ENCODE measurements around the gene CFAP77.

CFAP77 gene

GRCh38 chr9:132520612-132521011, 110.6 kb downstream of the CFAP77 start:
- DNase-seq, result no peak

- no peak for DNase-seq
Measured at GRCh38 chr9:132525308-132526023, 115.5 kb downstream of the CFAP77 start.

- no peak for DNase-seq
Measured at GRCh38 chr9:132531195-132531594, 121.2 kb downstream of the CFAP77 start.

DNA sequence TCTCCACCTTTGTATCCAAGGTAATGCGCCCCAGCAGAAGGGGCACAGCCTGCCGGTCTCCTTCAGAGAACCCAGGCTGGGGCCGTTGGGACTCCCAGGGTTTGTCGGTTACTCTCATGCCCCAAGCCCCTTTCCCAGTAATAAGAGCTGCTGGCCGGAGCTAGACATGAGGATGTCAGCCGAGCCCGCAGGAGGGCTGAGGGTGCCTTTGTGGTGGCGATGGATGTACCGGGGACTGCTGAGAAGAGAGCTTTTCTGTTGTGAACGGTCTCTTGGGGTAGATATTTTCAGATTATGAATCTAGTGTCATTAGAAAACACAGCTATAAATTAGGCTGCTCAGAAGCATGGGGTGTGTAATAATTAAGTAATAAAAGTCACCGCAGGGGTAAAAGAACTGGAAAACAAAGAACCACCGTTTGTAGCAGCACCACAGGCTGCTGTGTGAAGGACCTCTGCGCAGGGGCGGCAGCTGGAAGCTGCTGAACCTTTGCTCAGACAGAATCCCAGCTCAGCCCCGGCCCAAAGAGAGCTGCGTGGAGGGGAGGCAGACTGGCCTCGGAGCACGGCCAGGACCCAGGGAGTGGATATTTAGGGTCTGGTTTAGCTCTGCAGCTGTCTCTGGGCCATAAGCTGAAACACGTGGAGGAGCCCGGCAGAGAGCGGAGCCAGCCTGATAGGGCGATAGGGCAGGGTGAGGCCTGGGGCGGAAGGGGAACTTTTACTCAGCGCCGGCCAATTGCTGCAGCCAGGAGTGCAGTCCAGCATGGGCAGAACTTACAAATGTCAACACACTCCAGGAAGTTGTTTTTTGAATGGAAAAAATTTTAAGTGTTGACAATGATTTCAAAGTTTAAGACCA, 121.9 kb downstream of the CFAP77 start:
- no peak for DNase-seq

DNA sequence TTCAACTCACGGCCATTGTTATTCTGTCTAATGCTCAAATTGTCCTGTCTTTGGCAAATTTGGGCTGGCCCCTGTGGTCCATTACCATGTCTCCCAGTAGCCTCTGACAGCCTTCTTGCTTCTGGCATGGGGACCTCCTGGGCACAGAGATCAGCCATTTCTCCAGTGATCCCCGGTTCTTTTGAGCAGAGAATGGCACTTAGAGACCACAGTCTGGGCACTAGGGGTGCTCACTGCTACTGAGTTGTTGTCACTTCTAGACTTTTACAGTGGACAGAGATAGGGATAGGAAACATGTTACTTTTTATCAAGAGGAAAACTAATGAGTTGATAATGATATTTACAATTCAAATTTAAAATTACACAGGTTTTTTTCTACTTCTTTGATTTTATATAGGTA, 124.8 kb downstream of the CFAP77 start:
- no peak for DNase-seq

DNA sequence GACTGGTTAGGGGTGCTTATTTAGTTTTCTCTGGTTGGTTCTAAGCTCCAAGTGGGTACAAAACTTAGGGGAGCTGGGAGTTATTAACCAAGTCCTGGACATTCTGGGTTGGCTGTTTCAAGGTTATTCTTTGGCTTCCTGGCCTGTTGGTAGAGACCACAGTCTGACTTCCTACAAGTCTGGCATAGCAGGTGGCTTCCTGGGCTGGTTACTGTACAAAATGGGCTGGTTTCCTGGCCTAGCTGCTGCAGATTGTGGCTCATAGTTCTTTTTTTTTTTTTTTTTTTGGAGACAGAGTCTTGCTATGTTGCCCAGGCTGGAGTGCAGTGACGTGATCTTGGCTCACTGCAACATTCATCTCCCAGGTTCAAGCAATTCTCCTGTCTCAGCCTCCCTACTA, 126.1 kb downstream of the CFAP77 start:
- no peak for DNase-seq

- no peak for DNase-seq
Measured at GRCh38 chr9:132537352-132537751, 127.3 kb downstream of the CFAP77 start.

- DNase-seq, result no peak
Measured at GRCh38 chr9:132538071-132538470, 128.1 kb downstream of the CFAP77 start.

DNA sequence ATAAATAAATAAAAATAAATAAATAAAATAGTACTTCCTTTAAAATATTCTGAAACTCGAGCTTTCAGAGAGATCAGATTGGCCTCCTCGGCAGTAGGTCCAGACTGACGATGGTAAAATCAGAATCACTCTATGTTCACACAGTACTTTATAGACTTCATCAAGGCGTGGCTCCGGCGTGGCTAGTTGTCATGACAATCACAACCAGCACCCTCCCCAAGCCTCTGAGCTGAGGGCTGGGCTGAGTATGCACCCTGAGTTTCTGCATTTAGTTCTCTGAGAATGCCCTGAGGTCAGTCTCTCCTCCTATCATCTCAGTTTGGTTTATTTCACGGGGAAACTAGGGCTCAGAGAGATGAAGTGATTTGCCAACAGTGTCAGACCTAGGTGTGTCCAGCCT, 129.1 kb downstream of the CFAP77 start:
- no peak for DNase-seq

DNA sequence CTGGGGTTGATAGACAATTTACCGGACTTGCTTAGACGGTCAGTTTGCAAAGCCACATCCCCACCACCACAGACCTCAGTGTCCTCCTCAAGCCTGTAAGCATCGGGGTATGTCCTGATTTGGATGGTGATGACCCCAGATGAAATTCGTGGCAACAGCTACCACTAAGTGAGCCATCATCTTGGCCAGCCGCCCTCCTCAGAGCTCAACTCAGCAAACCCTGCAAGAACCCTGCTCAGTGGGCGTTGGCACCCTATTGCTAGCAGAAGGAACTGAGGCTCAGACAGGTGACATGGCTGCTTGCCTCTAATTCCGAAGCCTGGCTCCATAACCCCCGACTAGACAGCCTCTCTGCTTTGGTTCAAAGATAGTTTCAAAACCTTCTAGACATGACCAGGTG, 131.0 kb downstream of the CFAP77 start:
- no peak for DNase-seq

GRCh38 chr9:132541870-132542830, 132.1 kb downstream of the CFAP77 start:
- no peak for DNase-seq

DNA sequence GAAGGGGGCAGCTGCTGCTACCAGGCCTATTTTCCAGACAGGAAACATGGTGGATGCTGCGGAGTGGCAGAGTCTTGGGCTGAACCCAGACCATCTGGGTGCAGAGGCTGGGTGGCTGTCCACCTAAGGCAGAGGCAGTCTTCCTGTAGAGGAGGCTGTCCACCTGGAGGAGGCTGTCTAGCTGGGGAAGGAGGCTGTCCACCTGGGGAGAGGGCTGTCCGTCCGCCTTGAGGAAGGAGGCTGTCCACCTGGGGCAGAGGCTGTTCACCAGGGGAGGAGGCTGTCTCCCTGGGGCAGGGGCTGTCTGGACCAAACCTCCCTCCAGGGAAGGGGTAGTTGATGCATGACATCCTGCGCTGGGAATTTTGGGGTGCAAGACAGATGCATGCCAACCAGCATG, 133.2 kb downstream of the CFAP77 start:
- DNase-seq, result no peak

- DNase-seq, result no peak
Measured at GRCh38 chr9:132543960-132544359, 133.9 kb downstream of the CFAP77 start.

DNA sequence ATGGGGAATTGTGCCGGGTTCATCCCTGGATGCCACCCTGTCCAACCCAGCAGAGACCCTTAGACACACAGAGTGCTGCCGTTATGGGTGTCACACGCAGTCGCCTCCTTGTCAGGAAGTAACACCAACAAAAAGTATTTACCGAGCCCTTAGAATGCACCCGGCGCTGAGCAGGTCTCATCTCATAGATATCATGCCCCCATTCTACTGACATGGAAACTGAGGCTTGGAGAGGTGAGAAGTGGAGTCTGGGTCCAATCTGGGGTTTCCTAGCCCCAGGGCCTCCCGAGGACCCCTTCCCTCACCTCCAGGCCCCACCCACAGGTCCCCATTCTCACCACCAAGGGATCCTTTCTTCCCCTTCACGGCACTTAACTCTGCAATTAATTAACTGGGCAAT, 135.6 kb downstream of the CFAP77 start:
- no peak for DNase-seq

DNA sequence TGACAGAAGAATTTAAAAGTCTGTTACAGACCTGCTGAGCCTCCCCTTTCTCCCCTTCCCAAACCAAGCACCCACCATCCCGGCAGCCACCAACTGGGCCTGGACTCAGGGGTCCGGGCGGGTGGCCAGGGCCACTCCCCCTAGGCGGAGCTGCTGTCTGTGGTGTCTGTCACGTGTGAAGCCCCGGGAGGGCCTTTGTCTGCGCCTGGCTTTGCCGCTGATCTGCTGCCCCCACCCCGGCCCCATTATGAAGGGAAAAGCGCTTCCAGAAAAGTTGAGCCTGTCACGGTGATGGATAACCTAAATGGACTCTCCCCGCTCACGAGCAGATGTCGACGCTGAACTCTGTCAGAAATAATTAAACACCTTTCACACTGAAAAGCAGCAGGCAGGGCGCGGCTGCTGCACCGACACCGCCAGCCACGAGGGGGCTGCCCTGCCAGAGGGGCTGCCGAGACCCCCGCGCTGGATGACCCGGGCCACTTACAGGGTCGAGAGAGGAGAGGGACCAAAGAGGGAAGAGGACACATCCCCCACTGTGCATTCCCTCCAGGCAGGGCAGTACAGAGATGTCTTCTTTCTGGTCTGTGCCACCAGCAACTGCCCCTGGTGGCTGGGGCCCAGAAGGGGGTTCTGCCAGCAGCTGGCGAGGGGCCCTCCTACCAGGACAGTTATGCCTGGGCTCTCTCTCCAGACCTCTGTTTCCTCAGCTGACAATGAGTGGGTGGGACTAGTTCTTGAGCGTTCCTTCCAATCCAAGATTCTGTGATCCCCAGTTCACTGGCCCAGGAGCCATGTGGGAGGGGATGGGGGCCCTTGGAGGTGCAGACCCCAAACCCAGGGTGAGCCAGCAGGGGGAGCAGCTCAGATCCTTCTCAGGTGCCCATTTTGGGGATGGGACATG, 136.4 kb downstream of the CFAP77 start:
- DNase-seq, result peak in 1 of 2 experiments; percentile 23

GRCh38 chr9:132547052-132547431, 137.0 kb downstream of the CFAP77 start:
- DNase-seq, result no peak

GRCh38 chr9:132547436-132547835, 137.4 kb downstream of the CFAP77 start:
- DNase-seq, result no peak

DNA sequence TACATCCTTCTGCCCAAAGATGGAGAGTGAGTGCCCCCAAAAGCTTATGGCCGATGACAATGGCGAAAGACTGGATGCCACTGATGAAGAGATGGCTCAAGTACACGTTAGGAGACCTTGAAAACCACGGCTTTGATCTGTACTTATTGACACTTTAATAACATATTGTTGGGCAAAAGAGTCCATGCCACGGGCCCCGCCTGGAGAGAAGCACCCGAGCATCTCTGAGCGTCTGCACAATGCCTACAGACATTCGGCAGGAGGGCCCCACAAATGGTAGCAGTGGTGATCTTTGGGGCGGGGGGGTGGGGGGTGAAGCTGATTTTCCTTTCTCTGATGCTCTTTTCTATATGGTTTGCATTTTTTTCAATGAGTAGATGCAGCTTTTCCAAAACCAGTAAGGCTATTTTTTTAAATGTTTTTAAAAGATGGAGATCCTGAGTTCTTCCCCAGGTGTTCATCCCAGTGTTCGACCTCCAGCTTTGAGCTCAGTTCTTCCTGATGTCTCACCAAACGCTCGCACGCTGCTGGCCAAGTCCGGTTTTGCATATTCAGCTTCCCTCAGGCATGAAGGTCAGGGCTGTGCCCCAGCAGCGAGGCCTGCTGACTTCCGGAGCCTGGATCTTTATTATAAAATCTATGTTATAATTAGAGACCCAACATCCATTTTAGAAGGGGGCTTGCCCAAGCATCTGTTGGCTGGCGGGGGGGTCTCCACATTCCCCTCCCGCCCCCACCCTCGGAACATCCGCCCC, 138.1 kb downstream of the CFAP77 start:
- DNase-seq, result no peak

GRCh38 chr9:132548751-132549640, 139.0 kb downstream of the CFAP77 start:
- DNase-seq, result no peak

DNA sequence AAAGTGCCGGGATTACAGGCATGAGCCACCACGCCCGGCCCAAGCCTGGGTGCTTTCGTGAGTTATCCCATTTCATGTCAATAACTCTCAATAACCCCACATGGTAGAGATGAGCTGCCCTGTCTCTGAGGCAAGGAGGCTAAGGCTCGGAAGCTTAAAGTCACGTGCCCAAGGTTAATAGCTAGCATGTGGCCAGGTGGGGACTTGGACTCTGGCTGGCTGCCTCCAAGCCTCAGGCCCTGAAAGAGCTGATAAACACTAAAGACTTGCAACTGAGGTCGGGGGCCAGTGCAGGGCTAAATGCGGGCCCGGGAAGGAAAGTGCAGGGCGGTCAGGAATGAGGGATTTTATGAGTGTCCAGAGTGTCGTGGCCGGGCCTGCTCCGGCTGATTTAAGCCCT, 141.5 kb downstream of the CFAP77 start:
- DNase-seq, result no peak
